H9 (cell line): Measurements from ENCODE around the gene MGLL. TPM values are rescaled to one million over a fixed set of nuclear protein-coding genes. Genes with fewer than 3 reads are reported as not detected.

Experiments
- DNase-seq: peaks from one replicate; pipeline ENCODE4 v3.0.0-alpha.2; 2017
- H2AFZ ChIP-seq: one replicate; pipeline ENCODE4 v1.6.1; 2013; ENCODE audit warnings: mild to moderate bottlenecking, low read length, control low read depth, moderate library complexity
- H2AK5ac ChIP-seq: 2 replicates; pipeline ENCODE4 v1.6.1; 2013; ENCODE audit warnings: low read length, control low read depth, mixed read lengths; ENCODE audit not compliant: insufficient read length
- H2BK120ac ChIP-seq: one replicate; pipeline ENCODE4 v1.6.1; 2013; ENCODE audit warnings: low read depth, mild to moderate bottlenecking, low read length, control low read depth, inconsistent platforms; ENCODE audit not compliant: poor library complexity, severe bottlenecking
- H2BK12ac ChIP-seq: 2 replicates; pipeline ENCODE4 v1.6.1; 2013; ENCODE audit warnings: low read length, control low read depth, mixed read lengths, low read depth; ENCODE audit not compliant: insufficient read length
- H2BK15ac ChIP-seq: 2 replicates; pipeline ENCODE4 v1.6.1; 2013; ENCODE audit warnings: low read depth, low read length, control low read depth
- H2BK20ac ChIP-seq: one replicate; pipeline ENCODE4 v1.6.1; 2013; ENCODE audit warnings: low read depth, mild to moderate bottlenecking, low read length, control low read depth, inconsistent platforms; ENCODE audit not compliant: poor library complexity, severe bottlenecking
- H2BK5ac ChIP-seq: 2 replicates; pipeline ENCODE4 v1.6.1; 2013; ENCODE audit warnings: low read length, control low read depth, mixed read lengths; ENCODE audit not compliant: insufficient read length
- H3K14ac ChIP-seq: 2 replicates; pipeline ENCODE4 v1.6.1; 2013; ENCODE audit warnings: low read length, control low read depth; ENCODE audit not compliant: insufficient read depth
- H3K18ac ChIP-seq: 2 replicates; pipeline ENCODE4 v1.6.1; 2013; ENCODE audit warnings: low read depth, mild to moderate bottlenecking, mixed read lengths, low read length, control low read depth; ENCODE audit not compliant: insufficient read length
- H3K23ac ChIP-seq: 2 replicates; pipeline ENCODE4 v1.6.1; 2013; ENCODE audit warnings: low read length, control low read depth, mixed read lengths, low read depth; ENCODE audit not compliant: insufficient read length
- H3K23me2 ChIP-seq: 2 replicates; pipeline ENCODE4 v1.6.1; 2013; ENCODE audit warnings: low read depth, mild to moderate bottlenecking, mixed read lengths, low read length, control low read depth; ENCODE audit not compliant: insufficient read length, poor library complexity, severe bottlenecking
- H3K27ac ChIP-seq: 2 replicates; pipeline ENCODE4 v1.5.1; 2013; ENCODE audit warnings: low read length, control low read depth, mixed read lengths, low read depth; ENCODE audit not compliant: insufficient read length
- H3K27me3 ChIP-seq: 2 replicates; pipeline ENCODE4 v1.6.1; 2013; ENCODE audit warnings: low read length, control low read depth, inconsistent platforms; ENCODE audit not compliant: insufficient read depth
- H3K4ac ChIP-seq: 2 replicates; pipeline ENCODE4 v1.6.1; 2013; ENCODE audit warnings: low read depth, mild to moderate bottlenecking, control low read depth, inconsistent platforms, low read length, moderate library complexity
- H3K4me1 ChIP-seq: 2 replicates; pipeline ENCODE4 v1.6.1; 2013; ENCODE audit warnings: low read length, control low read depth, inconsistent platforms; ENCODE audit not compliant: insufficient read depth
- H3K4me2 ChIP-seq: 2 replicates; pipeline ENCODE4 v1.6.1; 2013; ENCODE audit warnings: low read length, control low read depth, mixed read lengths; ENCODE audit not compliant: insufficient read length, insufficient read depth
- H3K56ac ChIP-seq: 2 replicates; pipeline ENCODE4 v1.6.1; 2013; ENCODE audit warnings: low read depth, mild to moderate bottlenecking, mixed read lengths, low read length, control low read depth; ENCODE audit not compliant: insufficient read length
- H3K79me1 ChIP-seq: 2 replicates; pipeline ENCODE4 v1.6.1; 2013; ENCODE audit warnings: low read depth, mild to moderate bottlenecking, moderate library complexity, low read length, control low read depth, inconsistent platforms; ENCODE audit not compliant: insufficient read depth, poor library complexity, severe bottlenecking
- H3K79me2 ChIP-seq: 2 replicates; pipeline ENCODE4 v1.6.1; 2013; ENCODE audit warnings: low read length, control low read depth, inconsistent platforms; ENCODE audit not compliant: insufficient read depth
- H3K9ac ChIP-seq: 2 replicates; pipeline ENCODE4 v1.6.1; 2013; ENCODE audit warnings: low read length, control low read depth, mixed read lengths; ENCODE audit not compliant: insufficient read length; ENCODE audit errors: extremely low read depth
- H3K9me3 ChIP-seq: one replicate; pipeline ENCODE4 v1.6.1; 2013; ENCODE audit warnings: low read depth, low read length, inconsistent platforms; ENCODE audit not compliant: control insufficient read depth
- H3T11ph ChIP-seq: one replicate; pipeline ENCODE4 v1.6.1; 2013; ENCODE audit warnings: mild to moderate bottlenecking, low read length, control low read depth, inconsistent platforms
- H4K20me1 ChIP-seq: one replicate; pipeline ENCODE4 v1.6.1; 2013; ENCODE audit not compliant: control insufficient read depth, insufficient read length, insufficient read depth
- H4K5ac ChIP-seq: 2 replicates; pipeline ENCODE4 v1.6.1; 2013; ENCODE audit warnings: low read depth, mild to moderate bottlenecking, mixed read lengths, low read length, control low read depth; ENCODE audit not compliant: insufficient read length
- H4K8ac ChIP-seq: replicated peaks from 2 replicates; pipeline ENCODE4 v1.6.1; 2013; ENCODE audit warnings: low read length, control low read depth, mixed read lengths, low read depth; ENCODE audit not compliant: insufficient read length
- H4K91ac ChIP-seq: 2 replicates; pipeline ENCODE4 v1.6.1; 2013; ENCODE audit warnings: low read depth, mild to moderate bottlenecking, moderate library complexity, mixed read lengths, low read length, control low read depth; ENCODE audit not compliant: insufficient read length
- H3K27ac Mint-ChIP-seq, 3 experiments: 2 replicates in 2 of 3; 3 replicates in 1 of 3; pipeline ENCODE4 v1.8.0; 2020 to 2021; ENCODE audit warnings: mixed read lengths in 3 of 3, mild to moderate bottlenecking in 1 of 3, moderate library complexity in 1 of 3
- H3K27me3 Mint-ChIP-seq: 2 replicates; pipeline ENCODE4 v1.8.0; 2021; ENCODE audit warnings: low read depth, mild to moderate bottlenecking, moderate library complexity, mixed read lengths
- H3K36me3 Mint-ChIP-seq, 3 experiments: 2 replicates in 2 of 3; 3 replicates in 1 of 3; pipeline ENCODE4 v1.8.0; 2020 to 2021; ENCODE audit warnings: low read depth in 3 of 3, mixed read lengths in 3 of 3; ENCODE audit not compliant: insufficient read depth in 1 of 3
- H3K4me1 Mint-ChIP-seq, 2 experiments: 2 replicates each; pipeline ENCODE4 v1.8.0; 2020; ENCODE audit warnings: mixed read lengths in 2 of 2
- H3K4me3 Mint-ChIP-seq, 2 experiments: 2 replicates in 1 of 2; 3 replicates in 1 of 2; pipeline ENCODE4 v1.8.0; 2020 to 2021; ENCODE audit warnings: mild to moderate bottlenecking in 2 of 2, mixed read lengths in 2 of 2, moderate library complexity in 1 of 2
- H3K9me3 Mint-ChIP-seq, 2 experiments: 2 replicates in 1 of 2; 3 replicates in 1 of 2; pipeline ENCODE4 v1.8.0; 2020; ENCODE audit warnings: mild to moderate bottlenecking in 2 of 2, mixed read lengths in 2 of 2, moderate library complexity in 1 of 2
- WGBS: extraction: QIAGEN DNeasy Blood & Tissue Kit; methylation state at CpG from one replicate; pipeline ENCODE4 v1.1.7; 2013; ENCODE audit warnings: missing lambda C conversion rate, low lambda C conversion rate, mixed read lengths; ENCODE audit not compliant: insufficient read length; ENCODE audit errors: extremely low coverage; 5-methylcytosine and 5-hydroxymethylcytosine counted together
- total RNA-seq: library from RNA; stranded (reverse); gene quantifications from 2 replicates; pipeline ENCODE4 v1.2.1, GENCODE V29; 2021
- TF ChIP-seq, protein P1 (sequence below): fragments of 200-600 bp; sonication (generic); conservative IDR thresholded peaks from 3 replicates; pipeline ENCODE4 v1.8.0; 2021; ENCODE audit warnings: antibody characterized with exemption, mild to moderate bottlenecking

MGLL gene
- total RNA-seq, 1 experiment from 2014 or later, result 0.11 TPM

GRCh38 chr3:127825756-127826155 lies 3.4 kb upstream of the MGLL start:
- H2BK5ac ChIP-seq, result no peak overlapping the region
- no peak overlapping the region for H3K23ac ChIP-seq
- H2BK12ac ChIP-seq, result no peak overlapping the region
- H3K36me3 Mint-ChIP-seq, result peaks cover 0 to 7% (median 0%) of the 10 kb centered on the region in 3 experiments; a peak in 4 of 7 replicates
- H3K27me3 Mint-ChIP-seq, result peaks cover 47% of the 10 kb centered on the region
- H3K27ac ChIP-seq, result no peak overlapping the region
- TF ChIP-seq, protein P1, sequence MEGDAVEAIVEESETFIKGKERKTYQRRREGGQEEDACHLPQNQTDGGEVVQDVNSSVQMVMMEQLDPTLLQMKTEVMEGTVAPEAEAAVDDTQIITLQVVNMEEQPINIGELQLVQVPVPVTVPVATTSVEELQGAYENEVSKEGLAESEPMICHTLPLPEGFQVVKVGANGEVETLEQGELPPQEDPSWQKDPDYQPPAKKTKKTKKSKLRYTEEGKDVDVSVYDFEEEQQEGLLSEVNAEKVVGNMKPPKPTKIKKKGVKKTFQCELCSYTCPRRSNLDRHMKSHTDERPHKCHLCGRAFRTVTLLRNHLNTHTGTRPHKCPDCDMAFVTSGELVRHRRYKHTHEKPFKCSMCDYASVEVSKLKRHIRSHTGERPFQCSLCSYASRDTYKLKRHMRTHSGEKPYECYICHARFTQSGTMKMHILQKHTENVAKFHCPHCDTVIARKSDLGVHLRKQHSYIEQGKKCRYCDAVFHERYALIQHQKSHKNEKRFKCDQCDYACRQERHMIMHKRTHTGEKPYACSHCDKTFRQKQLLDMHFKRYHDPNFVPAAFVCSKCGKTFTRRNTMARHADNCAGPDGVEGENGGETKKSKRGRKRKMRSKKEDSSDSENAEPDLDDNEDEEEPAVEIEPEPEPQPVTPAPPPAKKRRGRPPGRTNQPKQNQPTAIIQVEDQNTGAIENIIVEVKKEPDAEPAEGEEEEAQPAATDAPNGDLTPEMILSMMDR, result no peak
- H3K4me1 ChIP-seq, result no peaks in the 10 kb centered on the region
- H2BK20ac ChIP-seq, result no peak overlapping the region
- no peak overlapping the region for H3K27ac Mint-ChIP-seq
- no peaks in the 10 kb centered on the region for H3K79me2 ChIP-seq
- no peaks in the 10 kb centered on the region for H4K20me1 ChIP-seq
- no peaks in the 10 kb centered on the region for H3K79me1 ChIP-seq
- no peak overlapping the region for H2BK15ac ChIP-seq
- H3K27me3 ChIP-seq, result peaks cover 10% of the 10 kb centered on the region
- H3T11ph ChIP-seq, result no peak overlapping the region
- peaks cover 6% of the 10 kb centered on the region for H3K23me2 ChIP-seq
- H4K91ac ChIP-seq, result no peak overlapping the region
- H3K18ac ChIP-seq, result no peak overlapping the region
- no peak overlapping the region for H4K8ac ChIP-seq
- H3K4me2 ChIP-seq, result no peak overlapping the region
- no peak overlapping the region for H3K9ac ChIP-seq
- H4K5ac ChIP-seq, result no peak overlapping the region
- no peak overlapping the region for H3K4me3 Mint-ChIP-seq
- WGBS, result no CpG with 5 or more reads among the region's 3 CpGs
- H3K14ac ChIP-seq, result no peak overlapping the region
- H2BK120ac ChIP-seq, result no peak overlapping the region
- H3K9me3 ChIP-seq, result no peaks in the 10 kb centered on the region
- no peak overlapping the region for H2AK5ac ChIP-seq
- H3K56ac ChIP-seq, result no peak overlapping the region
- H3K9me3 Mint-ChIP-seq, result peaks cover 16 to 19% of the 10 kb centered on the region in 2 experiments
- no peak overlapping the region for H2AFZ ChIP-seq
- H3K4ac ChIP-seq, result no peak overlapping the region
- peaks cover 13 to 17% of the 10 kb centered on the region in 2 experiments for H3K4me1 Mint-ChIP-seq
- no peak for DNase-seq
